ENCODE data around the gene CSAD.
"Not testable (repeated sequence)": the region's sequence is repeated elsewhere in the genome, so short reads cannot be mapped to it uniquely, and the experiment has no call there.

CSAD gene

GRCh38 chr12:53143355-53143754 is 37.4 kb downstream of the CSAD start:
- DNase-seq = no peak

DNA sequence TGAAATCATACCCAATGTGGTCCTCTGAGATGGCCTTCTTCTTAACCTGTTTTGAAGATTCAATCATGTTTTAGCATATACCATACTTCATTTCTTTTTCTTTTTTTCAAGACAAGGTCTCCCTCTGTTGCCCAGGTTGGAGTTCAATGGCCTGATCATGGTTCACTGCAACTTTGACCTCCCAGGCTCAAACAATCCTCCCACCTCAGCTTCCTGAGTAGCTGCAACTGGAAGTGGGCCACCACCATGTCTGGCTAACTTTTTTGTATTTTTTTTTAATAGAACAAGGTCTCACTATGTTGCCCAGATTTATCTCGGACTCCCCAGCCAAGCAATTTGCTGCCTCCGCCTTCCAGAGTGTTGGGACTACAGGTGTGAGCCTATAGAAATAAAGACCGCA is 47.0 kb downstream of the CSAD start:
- DNase-seq = no peak

- no peak for DNase-seq
Measured at GRCh38 chr12:53131844-53132243, 48.9 kb downstream of the CSAD start.

- no peak for DNase-seq
Measured at GRCh38 chr12:53128780-53129569, 51.8 kb downstream of the CSAD start.

- DNase-seq = no peak
Measured at GRCh38 chr12:53127169-53127568, 53.6 kb downstream of the CSAD start.

- DNase-seq = no peak
Measured at GRCh38 chr12:53124352-53124723, 56.4 kb downstream of the CSAD start.

- no peak for DNase-seq
Measured at GRCh38 chr12:53123578-53124351, 57.0 kb downstream of the CSAD start.

DNA sequence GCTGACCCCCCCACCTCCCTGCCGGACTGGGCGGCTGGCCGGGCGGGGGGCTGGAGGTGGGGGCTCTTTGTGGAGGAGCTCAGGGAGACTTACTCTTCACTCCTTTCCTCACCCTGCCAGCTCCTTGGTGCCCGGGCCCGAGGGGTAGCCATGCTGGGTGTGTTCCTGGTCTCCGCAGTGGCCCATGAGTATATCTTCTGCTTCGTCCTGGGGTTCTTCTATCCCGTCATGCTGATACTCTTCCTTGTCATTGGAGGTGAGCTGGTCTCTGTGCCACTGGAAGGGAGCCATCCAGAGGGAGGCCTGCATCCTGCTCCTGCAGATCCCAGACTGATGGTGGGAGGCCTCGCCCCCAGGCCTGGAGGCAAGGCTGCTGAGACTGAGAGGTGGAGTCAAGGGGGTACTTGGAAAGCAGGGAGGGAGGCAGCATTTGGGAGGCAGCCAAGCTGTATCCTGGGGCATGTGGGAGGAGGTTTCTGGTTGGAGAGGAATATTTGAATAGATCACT is 57.7 kb downstream of the CSAD start:
- DNase-seq = no peak

GRCh38 chr12:53120685-53121525 is 59.8 kb downstream of the CSAD start:
- no peak for DNase-seq

DNA sequence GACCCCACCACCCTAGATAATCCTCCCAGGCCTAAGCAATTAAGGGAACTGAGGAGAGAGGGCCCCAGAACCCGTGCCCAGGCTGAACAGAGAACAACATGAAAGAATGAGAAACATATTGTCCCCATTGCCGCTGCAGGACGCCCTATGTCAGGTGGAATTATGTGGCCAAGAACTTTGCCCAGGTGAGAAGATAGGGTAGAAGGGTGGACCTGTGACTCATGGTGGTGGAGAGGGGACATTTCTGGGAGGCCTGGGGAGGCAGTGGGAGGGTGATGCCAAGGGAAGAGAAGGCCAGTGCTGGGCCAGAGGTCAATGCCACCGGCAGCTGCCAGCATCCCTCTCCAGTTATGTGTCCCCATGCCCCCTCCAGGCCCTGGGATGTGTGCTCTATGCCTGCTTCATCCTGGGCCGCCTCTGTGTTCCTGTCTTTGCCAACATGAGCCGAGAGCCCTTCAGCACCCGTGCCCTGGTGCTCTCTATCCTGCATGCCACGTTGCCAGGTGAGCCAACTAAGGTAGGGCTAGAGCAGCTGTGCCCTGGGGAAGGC is 61.9 kb downstream of the CSAD start:
- no peak for DNase-seq

- no peak for DNase-seq
Measured at GRCh38 chr12:53115891-53116648, 64.7 kb downstream of the CSAD start.

- DNase-seq = no peak
Measured at GRCh38 chr12:53115112-53115890, 65.4 kb downstream of the CSAD start.

DNA sequence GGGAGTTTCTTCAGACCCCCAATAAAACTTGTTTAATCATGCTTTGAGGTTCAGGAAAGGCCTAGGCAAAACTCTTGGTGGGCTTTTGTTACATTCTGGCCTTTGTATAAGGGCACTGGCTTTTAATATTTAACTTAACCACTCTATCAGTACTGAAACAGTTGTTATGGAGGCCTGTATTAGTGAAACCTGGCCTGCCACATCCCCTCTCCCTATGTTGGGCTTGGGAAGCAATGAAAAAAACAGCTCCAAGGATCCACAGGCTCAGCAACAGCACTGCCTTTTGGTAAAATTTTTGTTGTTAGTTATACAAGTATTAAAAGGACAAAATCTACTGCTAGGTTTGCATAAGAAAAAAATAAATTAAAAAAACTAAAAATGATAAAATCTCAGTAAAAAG is 66.8 kb downstream of the CSAD start:
- no peak for DNase-seq

- no peak for DNase-seq
Measured at GRCh38 chr12:53113136-53113705, 67.5 kb downstream of the CSAD start.

DNA sequence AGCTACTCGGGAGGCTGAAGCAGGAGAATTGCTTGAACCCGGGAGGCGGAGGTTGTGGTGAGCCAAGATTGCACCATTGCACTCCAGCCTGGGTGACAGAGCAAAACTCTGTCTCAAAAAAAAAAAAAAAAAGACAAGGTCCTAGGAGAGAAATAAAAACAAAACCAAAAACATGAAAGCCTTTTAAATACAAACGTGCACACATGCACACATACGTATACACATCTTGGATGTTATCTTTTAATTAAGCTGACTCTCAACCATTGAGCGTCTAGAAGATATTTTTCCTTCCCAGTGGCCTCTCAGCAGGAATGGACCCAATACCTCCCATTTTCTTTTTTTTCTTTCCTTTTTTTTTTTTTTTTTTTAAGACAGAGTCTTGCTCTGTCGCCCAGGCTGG is 68.3 kb downstream of the CSAD start:
- DNase-seq = not testable (repeated sequence)
